NAMALWA (cell line): Measurements from ENCODE around the gene KIF17.
A peak's percentile ranks its signal among the peaks of the same experiment; 100 is the strongest.

Experiments
- DNase-seq: peaks from one replicate; pipeline ENCODE4 v3.0.0-alpha.2; 2015; ENCODE audit warnings: low spot score

The KIF17 gene

DNA sequence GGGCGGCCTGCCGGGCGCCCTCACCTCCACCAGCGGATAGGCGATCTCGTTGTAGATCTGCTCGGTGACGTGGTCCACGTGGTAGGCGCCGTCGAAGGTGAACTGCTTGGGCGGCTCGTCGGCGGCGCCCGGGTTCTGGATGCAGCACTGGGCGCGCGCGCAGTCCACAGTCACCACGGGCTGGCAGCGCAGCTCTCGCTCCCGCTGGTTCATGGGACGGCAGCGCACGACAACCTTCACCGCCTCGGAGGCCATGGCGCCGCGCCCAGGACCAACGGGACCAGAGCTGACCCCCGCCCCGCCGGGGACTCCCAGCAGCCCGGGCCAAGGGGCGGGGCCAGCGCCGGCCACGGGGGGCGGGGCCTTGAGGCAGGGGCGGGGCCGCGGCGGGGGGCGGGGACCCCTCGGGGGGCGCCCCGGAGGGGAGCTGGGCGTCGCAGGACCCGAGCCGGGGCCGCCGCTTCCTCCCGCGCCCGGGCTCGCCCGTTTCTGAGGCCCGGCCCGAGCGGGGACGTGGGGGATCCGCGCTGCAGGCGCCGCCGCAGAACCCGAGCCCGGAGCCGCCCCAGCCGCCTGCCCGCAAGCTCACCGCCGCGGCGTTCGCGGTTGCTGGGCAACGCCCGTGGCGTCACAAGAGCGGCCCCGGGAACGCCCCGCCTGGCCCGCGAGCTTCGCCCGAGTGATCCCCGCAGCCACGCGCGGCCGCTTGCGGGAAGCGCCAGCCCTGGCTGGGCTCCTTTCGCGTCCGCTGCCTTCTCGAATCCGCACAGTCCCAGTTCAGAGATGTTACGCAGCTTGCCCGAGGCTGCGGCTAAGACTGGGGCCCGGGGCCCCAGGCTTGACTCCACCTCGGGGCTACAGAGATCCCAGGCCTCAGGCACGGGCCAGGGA, at the start of gene KIF17:
TSS of gene KIF17 (minus strand) at position 556 of the 891 bp plus-strand sequence. CDS start at position 255, 301 bp downstream.
- DNase-seq, result no peak

- no peak for DNase-seq
These were observed 49.5 kb upstream of the KIF17 start for GRCh38 chr1:20767271-20767670.

GRCh38 chr1:20763417-20763816, 45.6 kb upstream of the KIF17 start:
- DNase-seq, result no peak

- no peak for DNase-seq
These were observed 42.5 kb upstream of the KIF17 start for GRCh38 chr1:20760322-20760721.

DNA sequence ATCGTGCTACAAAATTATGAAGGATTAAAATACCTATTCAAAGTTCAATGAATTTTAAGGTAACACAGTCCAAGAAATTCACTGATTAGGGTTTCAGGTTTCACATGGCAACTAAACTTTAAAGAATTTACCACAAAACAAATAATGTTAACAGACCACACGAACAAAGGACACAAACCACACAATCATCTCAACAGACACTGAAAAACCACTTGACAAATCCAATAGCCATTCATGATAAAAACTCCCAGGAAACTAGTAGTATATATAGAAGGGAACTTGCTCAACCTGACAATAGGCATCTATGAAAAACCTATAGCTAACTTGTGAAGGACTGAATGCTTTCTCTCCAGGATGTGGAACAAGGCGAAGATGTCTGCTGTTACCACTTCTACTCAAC, 35.8 kb upstream of the KIF17 start:
- DNase-seq, result no peak

GRCh38 chr1:20751462-20751990, 33.7 kb upstream of the KIF17 start:
- no peak for DNase-seq

GRCh38 chr1:20742671-20743070, 24.9 kb upstream of the KIF17 start:
- DNase-seq, result no peak

GRCh38 chr1:20740781-20741180, 23.0 kb upstream of the KIF17 start:
- DNase-seq, result no peak

DNA sequence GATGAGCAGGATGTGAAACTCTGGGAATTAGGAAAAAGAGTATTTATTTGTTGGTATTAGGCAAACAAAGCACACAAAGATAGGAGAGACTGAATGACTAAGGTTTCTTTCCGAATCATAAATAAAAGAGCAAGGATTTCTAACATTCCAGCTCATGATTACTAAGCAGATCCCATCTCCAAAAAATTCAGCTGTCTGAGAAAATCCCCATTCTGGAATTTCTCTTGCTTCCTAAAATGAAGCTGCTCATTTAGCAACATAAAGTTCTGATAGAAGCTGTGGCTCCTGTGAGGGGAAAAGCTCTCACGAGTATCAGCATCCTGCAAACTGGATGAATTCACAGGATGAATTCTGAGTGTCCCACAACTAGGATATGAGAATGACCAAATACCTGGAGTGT, 21.4 kb upstream of the KIF17 start:
- no peak for DNase-seq

DNA sequence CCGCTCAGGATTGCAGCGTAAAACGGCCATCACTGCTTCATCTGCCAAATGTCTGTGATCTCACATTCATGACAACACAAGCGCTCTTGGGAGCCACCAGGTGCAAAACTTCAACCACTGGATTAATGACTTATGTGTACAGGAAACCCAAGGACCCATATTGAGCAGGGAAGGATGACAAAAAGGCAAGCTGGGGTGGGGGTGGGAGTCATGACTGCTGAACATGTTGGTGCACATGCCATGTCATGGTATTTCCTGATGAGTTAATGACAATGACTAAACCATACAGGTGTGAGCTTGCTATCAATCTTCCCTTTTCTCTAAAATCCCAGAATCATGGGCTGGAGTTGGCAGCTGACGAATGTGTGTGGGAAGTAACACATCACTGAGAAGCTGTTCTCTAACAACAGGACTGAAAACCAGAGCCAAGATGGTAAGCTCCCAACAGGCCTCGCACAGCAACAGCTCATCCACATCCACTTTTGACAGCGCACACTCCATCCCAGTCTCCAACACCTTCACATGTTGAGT, 17.8 kb upstream of the KIF17 start:
- DNase-seq, result no peak

- peak; percentile 44 for DNase-seq
These were observed 15.7 kb upstream of the KIF17 start for GRCh38 chr1:20733360-20733975.

- peak; percentile 92 for DNase-seq
These were observed 15.0 kb upstream of the KIF17 start, which contains the start of gene SH2D5 for GRCh38 chr1:20732588-20733359. Gene SH2D5 (minus strand): TSS chr1:20732703. CDS start chr1:20728044, 4,659 bp downstream.

DNA sequence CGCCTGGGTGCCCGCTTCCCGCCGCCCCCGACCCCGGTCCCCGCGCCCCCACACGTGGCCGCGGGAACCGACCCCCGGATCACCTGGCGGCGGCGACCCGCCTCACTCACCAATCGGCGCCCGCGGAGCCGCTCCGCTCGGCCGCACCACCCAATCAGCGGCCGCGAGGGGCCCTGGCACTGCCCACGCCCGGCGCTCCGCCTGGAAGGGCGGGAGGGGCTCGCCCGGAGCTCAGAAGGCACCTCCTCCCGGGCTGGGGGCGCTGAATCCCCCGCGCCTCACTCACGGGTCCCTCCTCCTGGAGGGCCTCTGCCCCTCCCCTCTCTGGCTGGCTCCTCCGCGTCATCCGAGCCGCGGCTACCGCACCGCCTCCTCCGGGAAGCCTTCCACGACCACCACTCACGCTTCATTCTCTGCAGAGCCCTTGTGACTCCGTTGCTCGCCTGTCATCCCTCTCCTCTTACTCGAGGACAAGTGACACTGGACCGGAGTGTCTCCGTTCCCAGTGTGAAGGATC, 14.3 kb upstream of the KIF17 start:
- DNase-seq, result peak; percentile 66

- no peak for DNase-seq
These were observed 13.5 kb upstream of the KIF17 start for GRCh38 chr1:20731057-20731991.

DNA sequence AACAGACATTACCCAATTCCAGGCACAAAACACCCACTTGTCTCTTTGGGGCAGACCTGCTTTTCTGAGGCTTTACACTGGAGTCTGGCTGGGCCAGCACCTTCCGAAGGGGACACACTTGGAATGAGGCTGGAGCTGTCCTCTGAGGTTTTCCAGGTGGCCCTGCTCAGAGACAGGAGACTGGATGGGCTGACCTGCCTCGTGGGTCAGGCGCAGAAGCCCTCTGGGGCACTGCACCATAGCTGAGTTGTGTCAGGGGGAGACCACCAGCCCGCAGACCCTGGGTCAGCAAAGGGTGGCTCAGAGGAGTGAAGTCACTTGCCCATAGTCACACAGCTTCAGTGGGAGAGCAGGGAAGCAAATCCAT, 12.9 kb upstream of the KIF17 start:
- DNase-seq, result no peak

- DNase-seq, result no peak
These were observed 12.3 kb upstream of the KIF17 start for GRCh38 chr1:20729990-20730689.

- no peak for DNase-seq
These were observed 11.5 kb upstream of the KIF17 start for GRCh38 chr1:20729155-20729931.

DNA sequence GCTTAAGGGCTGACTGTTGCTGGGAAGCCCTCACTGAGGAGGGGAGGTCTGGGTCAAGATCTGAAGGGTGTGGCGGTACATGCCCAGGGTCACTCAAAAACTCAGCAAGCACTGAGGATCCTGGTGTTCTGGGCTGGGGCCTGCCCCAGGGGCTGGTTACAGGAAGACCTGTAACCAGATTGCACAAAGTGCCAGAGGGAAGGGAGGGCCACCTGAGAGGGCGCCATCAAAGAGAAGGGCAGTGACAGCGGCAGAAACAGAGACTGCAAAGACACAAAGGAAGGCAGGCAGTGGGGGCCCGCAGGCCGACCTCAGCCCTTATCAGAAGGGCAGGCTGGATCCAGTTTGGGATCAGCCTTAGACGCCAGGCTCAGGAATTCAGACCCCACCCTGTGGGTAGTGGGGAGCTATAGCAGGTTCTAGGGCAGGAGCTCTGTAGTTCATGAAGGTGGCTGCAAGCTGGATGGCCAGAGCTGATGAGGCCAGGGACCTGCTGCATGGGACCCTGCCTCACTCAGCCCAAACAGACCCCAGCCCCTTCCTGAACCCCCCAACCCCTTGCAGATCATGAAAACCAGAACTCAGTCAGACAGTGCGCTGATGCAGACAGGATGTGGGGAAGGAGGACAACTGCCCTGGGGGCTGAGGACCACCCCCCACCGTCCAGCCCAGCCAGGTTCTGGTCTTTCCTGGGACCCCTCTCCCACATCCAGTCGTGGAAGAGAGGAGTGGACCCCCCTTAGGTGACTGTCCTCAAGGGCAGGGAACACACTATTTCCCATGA, 10.8 kb upstream of the KIF17 start:
- DNase-seq, result no peak
